HG03460 (cell line): ENCODE results near the gene RTCB.

Source experiments
- ATAC-seq: cut with Tn5 transposase; IDR thresholded peaks from one replicate; pipeline ENCODE4 v1.9.1; 2021; ENCODE audit not compliant: unreplicated experiment

Gene RTCB

DNA sequence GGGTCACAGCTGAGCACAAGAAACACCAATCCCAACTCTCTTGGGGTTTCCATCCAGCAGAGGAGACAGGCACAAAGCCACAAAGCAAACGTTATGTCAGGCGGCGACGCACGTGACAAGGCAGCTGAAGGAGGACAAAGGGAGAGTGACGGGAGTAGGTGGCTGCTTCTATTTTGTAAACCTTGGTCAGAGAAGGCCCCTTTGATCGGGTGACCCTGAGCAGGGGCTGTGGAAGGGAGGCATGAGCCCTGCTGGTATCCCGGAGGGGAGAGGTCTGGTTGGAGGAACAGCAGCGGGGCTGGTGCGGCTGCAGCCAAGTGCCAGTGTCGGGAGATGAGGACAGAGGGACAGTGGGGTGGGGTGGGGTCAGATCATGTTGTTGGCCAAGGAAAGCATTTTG, 71.6 kb downstream of the RTCB start:
- ATAC-seq: no peak

DNA sequence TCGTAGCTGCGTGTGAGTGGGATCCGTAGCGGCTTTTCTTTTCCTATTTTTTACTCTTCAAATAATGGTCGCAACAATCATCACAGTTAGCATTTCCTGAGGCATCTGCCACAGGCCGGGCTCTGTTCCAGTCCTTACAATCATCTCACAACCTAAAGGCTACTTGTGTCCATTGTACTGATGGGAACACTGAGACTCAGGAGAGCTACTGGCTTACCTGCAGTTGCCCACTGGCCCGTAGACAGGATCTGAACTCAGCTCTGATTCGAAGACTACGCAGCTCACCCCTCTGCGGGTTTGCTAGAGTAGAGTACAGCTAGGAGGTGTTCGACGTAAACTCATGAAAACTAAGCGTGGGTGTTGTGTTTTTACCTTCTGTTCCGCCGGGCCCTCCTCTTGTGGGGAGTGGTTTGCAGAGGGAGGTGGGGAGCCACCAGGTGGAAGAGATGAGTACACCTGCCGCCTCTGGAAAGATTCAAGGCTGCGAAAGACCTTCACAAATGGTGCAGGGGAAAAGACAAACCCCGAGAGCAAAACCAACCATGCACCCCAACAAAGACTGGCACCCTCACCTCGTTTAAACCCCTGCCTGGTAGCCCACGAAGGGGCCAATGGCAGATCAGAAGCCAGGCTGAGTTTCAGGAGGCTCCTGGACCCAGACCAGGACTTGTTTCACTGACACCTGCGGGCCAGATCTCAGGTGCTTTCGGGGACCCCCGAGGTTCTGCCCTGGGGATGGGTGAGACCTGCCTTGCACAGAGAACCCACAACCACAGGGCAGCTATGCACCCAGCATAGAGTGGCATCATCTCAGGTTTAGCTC, 72.6 kb downstream of the RTCB start:
- ATAC-seq: no peak

DNA sequence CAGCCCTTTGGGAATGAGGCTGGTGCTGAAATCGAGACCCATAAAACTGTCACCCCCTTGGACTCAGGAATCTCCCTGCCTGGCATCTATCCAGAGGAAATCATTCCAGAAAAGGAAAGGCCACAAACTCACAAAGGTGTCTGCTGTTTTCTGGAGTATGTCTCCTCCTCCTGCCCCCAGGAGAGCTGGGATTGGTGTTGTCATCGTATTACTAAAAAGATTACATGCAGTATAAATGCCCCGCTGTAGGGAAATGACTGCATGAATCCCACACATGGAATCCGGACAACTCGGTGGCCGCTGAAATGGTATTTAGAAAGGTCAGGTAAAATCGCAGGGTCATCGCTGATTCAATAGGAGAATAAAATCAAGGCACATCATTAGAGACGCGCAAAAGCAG, 73.3 kb downstream of the RTCB start:
- no peak for ATAC-seq
